ENCODE measurements around the gene PMEL.

- TF ChIP-seq CTCF (IDR thresholded peaks at IDR 0.05) = no peak
- no peak for TF ChIP-seq POLR2AphosphoS5 (IDR thresholded peaks at IDR 0.05)
- TF ChIP-seq EP300 (IDR thresholded peaks at IDR 0.05) = no peak
Observed at GRCh38 chr12:55937981-55938380, 27.9 kb downstream of the PMEL start.
